Measurements from ENCODE around the gene TNNT3.

DNA sequence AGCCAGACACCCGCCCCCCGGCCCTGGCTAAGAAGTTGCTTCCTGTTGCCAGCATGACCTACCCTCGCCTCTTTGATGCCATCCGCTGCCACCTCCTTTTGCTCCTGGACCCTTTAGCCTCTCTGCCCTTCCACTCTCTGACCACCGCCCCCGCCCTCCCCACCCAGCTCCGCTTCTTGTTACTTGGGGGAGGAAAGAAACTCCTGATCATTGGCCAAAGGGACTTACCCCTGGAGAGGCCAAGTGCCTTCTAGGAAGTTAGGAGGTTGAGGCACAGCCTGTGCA is 27.7 kb upstream of the TNNT3 start, which contains the start of gene PRR33:
- TF ChIP-seq POLR2A (IDR thresholded peaks at IDR 0.05): no peak
- no peak for TF ChIP-seq POLR2AphosphoS5 (IDR thresholded peaks at IDR 0.05)
